Fibroblast of lung (primary cell): Measurements from ENCODE around the gene TSSC4. TPM values are rescaled to one million over a fixed set of nuclear protein-coding genes. Genes with fewer than 3 reads are reported as not detected.

ENCODE experiments used
- DNase-seq, 2 donors: peaks; one replicate each; pipeline versions ENCODE4 v3.0.0 to v3.0.0-alpha.2; 2010; ENCODE audit warnings: low read depth in 2 of 2
- H2AFZ ChIP-seq: 2 replicates; pipeline ENCODE4 v1.5.1; 2012; ENCODE audit warnings: low read length, control low read depth, inconsistent platforms
- H3K27ac ChIP-seq: 2 replicates; pipeline ENCODE4 v1.5.1; 2011; ENCODE audit warnings: low read length, control low read depth; ENCODE audit not compliant: insufficient read depth
- H3K27me3 ChIP-seq: 2 replicates; pipeline ENCODE4 v1.5.1; 2011; ENCODE audit warnings: mild to moderate bottlenecking, low read length; ENCODE audit not compliant: control insufficient read depth, insufficient read depth
- H3K36me3 ChIP-seq: 2 replicates; pipeline ENCODE4 v1.5.1; 2011; ENCODE audit warnings: low read length; ENCODE audit not compliant: control insufficient read depth, insufficient read depth
- H3K4me1 ChIP-seq: 2 replicates; pipeline ENCODE4 v1.5.1; 2011; ENCODE audit warnings: low read length; ENCODE audit not compliant: control insufficient read depth, insufficient read depth; ENCODE audit errors: extremely low read depth
- H3K4me2 ChIP-seq: 2 replicates; pipeline ENCODE4 v1.5.1; 2011; ENCODE audit warnings: low read length, control low read depth; ENCODE audit not compliant: insufficient read depth; ENCODE audit errors: extremely low read depth
- H3K4me3 ChIP-seq, 4 experiments: fragments of 200-600 bp in 1 of 4; sonication (generic) in 1 of 4; replicated peaks in 1 of 4; 2 replicates each; pipeline ENCODE4 v1.5.1; 2011 to 2016; ENCODE audit warnings: low read length in 4 of 4, low read depth in 3 of 4, mild to moderate bottlenecking in 3 of 4, control low read depth in 2 of 4, inconsistent platforms in 1 of 4, mixed read lengths in 1 of 4; ENCODE audit not compliant: insufficient read depth in 1 of 4; ENCODE audit errors: control extremely low read depth in 1 of 4
- H3K79me2 ChIP-seq: 2 replicates; pipeline ENCODE4 v1.5.1; 2012; ENCODE audit warnings: mild to moderate bottlenecking, low read length, inconsistent platforms; ENCODE audit not compliant: control insufficient read depth, insufficient read depth
- H3K9ac ChIP-seq: 2 replicates; pipeline ENCODE4 v1.5.1; 2011; ENCODE audit warnings: mild to moderate bottlenecking, low read length, control low read depth; ENCODE audit not compliant: insufficient read depth
- H3K9me3 ChIP-seq: 2 replicates; pipeline ENCODE4 v1.5.1; 2012; ENCODE audit warnings: low read depth, low read length; ENCODE audit not compliant: control insufficient read depth, insufficient read depth
- H4K20me1 ChIP-seq: 2 replicates; pipeline ENCODE4 v1.5.1; 2011; ENCODE audit warnings: low read length; ENCODE audit not compliant: control insufficient read depth, insufficient read depth; ENCODE audit errors: extremely low read depth
- EZH2 ChIP-seq: IDR thresholded peaks from 2 replicates; pipeline ENCODE4 v1.5.1; 2012; ENCODE audit warnings: low read length, control low read depth, mild to moderate bottlenecking; ENCODE audit errors: missing control alignments
- polyA plus RNA-seq, 2 donors: library from polyadenylated mRNA; depleted of rRNA in 1 of 2; stranded (reverse) in 1 of 2; unstranded in 1 of 2; fragments of >200 nt; gene quantifications; 2 replicates each; pipeline ENCODE4 v1.2.1, GENCODE V29; 2011 to 2012; ENCODE audit warnings: missing spikeins in 1 of 2
- total RNA-seq: library from RNA; depleted of rRNA; stranded (reverse); fragments of >200 nt; gene quantifications from 2 replicates; pipeline ENCODE4 v1.2.1, GENCODE V29; 2014
- TF ChIP-seq, protein P1 (sequence below), 2 donors: IDR thresholded peaks in 1 of 2; conservative IDR thresholded peaks in 1 of 2; 1 replicate in 1 of 2; 2 replicates in 1 of 2; pipeline ENCODE4 v1.5.1; 2011 to 2012; ENCODE audit warnings: low read length in 2 of 2, control low read depth in 1 of 2, inconsistent platforms in 1 of 2, low read depth in 1 of 2, mild to moderate bottlenecking in 1 of 2

The TSSC4 gene
- total and polyA plus RNA-seq, 2 donors (not counting 1 experiment from before 2014, with no cell fraction given): 8.8 to 48.7 TPM

DNA sequence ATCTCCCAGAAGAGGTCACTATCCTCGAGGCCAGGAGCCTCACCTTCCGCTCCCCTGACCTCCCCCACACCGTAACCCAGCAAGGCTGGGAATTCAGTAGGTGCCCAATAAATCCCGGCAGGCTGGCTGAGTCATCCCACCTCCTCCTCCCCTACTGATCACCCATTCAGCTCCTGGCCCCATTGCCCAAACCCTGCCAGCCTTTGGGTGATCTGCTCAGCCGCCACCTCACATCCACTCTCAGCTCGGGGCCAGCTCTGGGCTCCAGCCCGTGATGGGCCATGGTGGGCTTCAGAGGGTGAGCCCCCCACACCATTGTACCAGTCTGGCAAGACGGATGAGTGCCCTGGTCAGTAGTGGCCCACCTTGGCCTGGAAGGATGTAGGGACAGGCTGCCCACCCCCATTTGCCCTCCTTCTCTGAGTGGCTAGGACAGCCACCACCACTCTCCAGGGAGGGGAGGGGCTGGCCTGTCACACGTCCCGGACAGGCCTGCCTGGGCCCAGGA, 35.5 kb downstream of the TSSC4 start:
- Histone ChIP-seq H3K4me2 (no peak overlapping the region), H4K20me1 (no peaks in the 10 kb centered on the region), H2AFZ (no peak overlapping the region), H3K9me3 (no peaks in the 10 kb centered on the region), H3K27me3 (no peaks in the 10 kb centered on the region), H3K27ac (no peak overlapping the region), H3K4me3 (no peak overlapping the region), H3K4me1 (no peaks in the 10 kb centered on the region), H3K9ac (no peak overlapping the region), H3K79me2 (no peaks in the 10 kb centered on the region), H3K36me3 (no peaks in the 10 kb centered on the region)
- TF ChIP-seq, protein P1, sequence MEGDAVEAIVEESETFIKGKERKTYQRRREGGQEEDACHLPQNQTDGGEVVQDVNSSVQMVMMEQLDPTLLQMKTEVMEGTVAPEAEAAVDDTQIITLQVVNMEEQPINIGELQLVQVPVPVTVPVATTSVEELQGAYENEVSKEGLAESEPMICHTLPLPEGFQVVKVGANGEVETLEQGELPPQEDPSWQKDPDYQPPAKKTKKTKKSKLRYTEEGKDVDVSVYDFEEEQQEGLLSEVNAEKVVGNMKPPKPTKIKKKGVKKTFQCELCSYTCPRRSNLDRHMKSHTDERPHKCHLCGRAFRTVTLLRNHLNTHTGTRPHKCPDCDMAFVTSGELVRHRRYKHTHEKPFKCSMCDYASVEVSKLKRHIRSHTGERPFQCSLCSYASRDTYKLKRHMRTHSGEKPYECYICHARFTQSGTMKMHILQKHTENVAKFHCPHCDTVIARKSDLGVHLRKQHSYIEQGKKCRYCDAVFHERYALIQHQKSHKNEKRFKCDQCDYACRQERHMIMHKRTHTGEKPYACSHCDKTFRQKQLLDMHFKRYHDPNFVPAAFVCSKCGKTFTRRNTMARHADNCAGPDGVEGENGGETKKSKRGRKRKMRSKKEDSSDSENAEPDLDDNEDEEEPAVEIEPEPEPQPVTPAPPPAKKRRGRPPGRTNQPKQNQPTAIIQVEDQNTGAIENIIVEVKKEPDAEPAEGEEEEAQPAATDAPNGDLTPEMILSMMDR (conservative IDR thresholded peaks at IDR 0.05 in 1 of 2, IDR thresholded peaks at IDR 0.05 in 1 of 2; ENCODE audit: low read depth in 1 of 2, low read length in 2 of 2): no peak
- TF ChIP-seq EZH2: no peak
- no peak for DNase-seq

DNA sequence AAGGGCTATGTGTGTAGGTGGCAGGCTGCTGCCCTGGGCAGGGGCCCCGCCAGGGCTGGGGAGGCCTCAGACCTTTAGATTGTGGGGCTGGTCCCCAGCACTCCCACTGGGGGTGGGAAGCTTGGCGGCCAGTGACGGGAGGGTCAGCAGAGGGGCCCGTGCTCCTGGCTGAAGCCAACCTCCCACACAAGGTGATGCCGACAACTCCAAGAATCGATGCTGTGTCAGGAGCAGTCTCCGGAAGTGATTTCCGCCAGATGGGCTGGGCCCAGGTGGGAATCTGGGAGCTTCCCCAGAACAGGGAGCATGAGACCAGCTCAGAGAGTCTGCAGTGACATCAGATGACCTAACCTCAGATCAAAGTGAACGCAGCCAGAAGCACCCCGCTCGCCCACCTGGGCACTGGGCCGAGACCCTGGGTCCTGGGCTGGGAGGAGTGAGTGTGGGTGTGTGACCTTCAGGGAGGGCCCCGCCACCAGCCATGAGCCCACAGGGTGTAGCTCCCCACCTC, 36.0 kb downstream of the TSSC4 start:
- H3K27ac ChIP-seq: no peak overlapping the region
- TF ChIP-seq, protein P1 (conservative IDR thresholded peaks at IDR 0.05 in 1 of 2, IDR thresholded peaks at IDR 0.05 in 1 of 2; ENCODE audit: low read depth in 1 of 2, low read length in 2 of 2): no peak
- no peak for TF ChIP-seq EZH2
- no peaks in the 10 kb centered on the region for H3K36me3 ChIP-seq
- no peaks in the 10 kb centered on the region for H4K20me1 ChIP-seq
- H3K4me2 ChIP-seq: no peak overlapping the region
- no peak overlapping the region for H2AFZ ChIP-seq
- no peaks in the 10 kb centered on the region for H3K9me3 ChIP-seq
- no peaks in the 10 kb centered on the region for H3K27me3 ChIP-seq
- no peak for DNase-seq
- H3K79me2 ChIP-seq: no peaks in the 10 kb centered on the region
- H3K9ac ChIP-seq: no peak overlapping the region
- H3K4me3 ChIP-seq: no peak overlapping the region
- H3K4me1 ChIP-seq: no peaks in the 10 kb centered on the region

DNA sequence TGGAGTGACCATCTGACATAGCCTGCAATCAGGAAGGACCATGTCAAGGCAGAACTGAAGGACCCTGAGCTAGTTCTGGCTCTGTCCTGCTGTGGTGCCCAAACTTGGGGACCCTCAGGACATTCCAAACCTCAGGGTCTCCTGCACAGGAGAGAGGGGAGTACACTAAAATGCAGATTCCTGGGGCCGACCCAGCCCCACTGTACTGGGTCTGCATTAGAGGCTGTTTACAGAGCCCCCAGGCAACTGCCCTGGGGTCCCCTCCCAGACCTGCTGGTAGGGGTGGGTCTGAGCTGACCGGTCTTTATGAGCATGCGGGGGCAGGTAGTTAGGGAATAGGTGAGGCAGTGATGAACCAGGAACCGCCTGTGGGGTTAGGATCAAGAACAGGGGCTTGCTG, 37.0 kb downstream of the TSSC4 start:
- no peak overlapping the region for H3K9ac ChIP-seq
- no peak overlapping the region for H3K4me3 ChIP-seq
- H3K4me2 ChIP-seq: no peak overlapping the region
- no peak overlapping the region for H2AFZ ChIP-seq
- no peaks in the 10 kb centered on the region for H3K9me3 ChIP-seq
- H3K27me3 ChIP-seq: no peaks in the 10 kb centered on the region
- H3K36me3 ChIP-seq: no peaks in the 10 kb centered on the region
- no peak for TF ChIP-seq EZH2
- TF ChIP-seq, protein P1 (conservative IDR thresholded peaks at IDR 0.05 in 1 of 2, IDR thresholded peaks at IDR 0.05 in 1 of 2; ENCODE audit: low read depth in 1 of 2, low read length in 2 of 2): no peak
- DNase-seq: no peak
- no peak overlapping the region for H3K27ac ChIP-seq
- no peaks in the 10 kb centered on the region for H3K79me2 ChIP-seq
- no peaks in the 10 kb centered on the region for H3K4me1 ChIP-seq
- no peaks in the 10 kb centered on the region for H4K20me1 ChIP-seq
